22Rv1 (cell line): ENCODE measurements around the gene CS.

Source experiments
- H3K27ac ChIP-seq: fragments of 450-650 bp; 2 replicates; pipeline ENCODE4 v1.5.1; 2017
- CTCF ChIP-seq: fragments of 450-650 bp; IDR thresholded peaks from 2 replicates; pipeline ENCODE4 v1.5.1; 2017; ENCODE audit warnings: mild to moderate bottlenecking
- ZFX ChIP-seq: fragments of 450-650 bp; IDR thresholded peaks from 2 replicates; pipeline ENCODE4 v1.6.1; 2017; ENCODE audit warnings: antibody characterized with exemption, borderline replicate concordance

The CS gene

GRCh38 chr12:56255671-56256070 lies 44.5 kb downstream of the CS start:
- no peak overlapping the region for H3K27ac ChIP-seq
- no peak for TF ChIP-seq ZFX
- no peak for TF ChIP-seq CTCF

- no peak overlapping the region for H3K27ac ChIP-seq
- TF ChIP-seq ZFX = no peak
- TF ChIP-seq CTCF = no peak
Measured at GRCh38 chr12:56253091-56253490, 47.0 kb downstream of the CS start.

DNA sequence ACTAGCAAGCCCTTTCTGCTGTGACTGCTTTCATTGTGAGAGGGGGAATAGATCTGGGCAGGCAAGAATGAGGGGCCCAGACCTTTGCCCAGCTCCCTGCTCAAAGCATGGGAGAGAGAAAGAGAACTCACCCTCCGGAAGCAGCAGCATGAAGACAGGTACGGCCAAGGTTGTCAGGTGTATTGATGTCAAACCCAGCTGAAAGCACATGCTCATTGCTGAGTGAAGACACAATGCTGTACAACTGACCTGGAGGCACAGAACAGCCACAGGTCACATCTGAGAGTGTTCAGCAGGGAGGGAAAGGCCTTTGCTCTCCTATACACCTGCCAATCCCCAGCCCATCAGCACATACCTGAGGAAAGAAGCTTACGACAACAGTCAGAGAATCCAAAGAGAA lies 47.5 kb downstream of the CS start:
- TF ChIP-seq ZFX (no peak), CTCF (no peak)
- 0 out of 2 replicates have a peak overlapping the region, but pooled peaks have one; percentile 12 for H3K27ac ChIP-seq

- TF ChIP-seq CTCF (no peak), ZFX (no peak)
Measured at GRCh38 chr12:56248711-56249110, 51.4 kb downstream of the CS start.

DNA sequence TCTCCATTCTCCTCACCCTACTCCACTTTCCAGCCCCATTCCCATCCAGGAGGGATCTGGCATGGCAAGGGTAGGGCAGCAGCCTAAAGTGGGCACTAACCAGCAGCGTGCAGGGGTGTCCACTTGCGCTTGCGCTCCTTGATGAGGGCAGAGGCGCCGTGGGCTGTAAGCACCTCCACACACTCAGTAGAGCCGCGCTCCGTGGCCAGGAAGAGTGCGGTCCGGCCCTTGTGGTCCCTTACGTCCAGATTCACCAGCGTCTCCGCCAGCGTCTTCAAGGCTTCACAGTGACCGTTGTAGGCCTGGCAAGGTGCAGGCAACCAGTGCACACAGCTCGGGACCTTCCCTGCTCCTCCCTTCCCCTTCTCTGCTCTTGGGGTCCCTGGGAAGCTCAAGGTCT lies 52.2 kb downstream of the CS start:
- no peak overlapping the region for H3K27ac ChIP-seq

More at GRCh38 chr12:56248711-56249110, 51.4 kb downstream of the CS start:
- no peak overlapping the region for H3K27ac ChIP-seq

GRCh38 chr12:56244494-56244893 lies 55.6 kb downstream of the CS start:
- no peak for TF ChIP-seq ZFX
- TF ChIP-seq CTCF = no peak
- no peak overlapping the region for H3K27ac ChIP-seq

More for the DNA sequence above, 52.2 kb downstream of the CS start:
- TF ChIP-seq ZFX (no peak), CTCF (no peak)

DNA sequence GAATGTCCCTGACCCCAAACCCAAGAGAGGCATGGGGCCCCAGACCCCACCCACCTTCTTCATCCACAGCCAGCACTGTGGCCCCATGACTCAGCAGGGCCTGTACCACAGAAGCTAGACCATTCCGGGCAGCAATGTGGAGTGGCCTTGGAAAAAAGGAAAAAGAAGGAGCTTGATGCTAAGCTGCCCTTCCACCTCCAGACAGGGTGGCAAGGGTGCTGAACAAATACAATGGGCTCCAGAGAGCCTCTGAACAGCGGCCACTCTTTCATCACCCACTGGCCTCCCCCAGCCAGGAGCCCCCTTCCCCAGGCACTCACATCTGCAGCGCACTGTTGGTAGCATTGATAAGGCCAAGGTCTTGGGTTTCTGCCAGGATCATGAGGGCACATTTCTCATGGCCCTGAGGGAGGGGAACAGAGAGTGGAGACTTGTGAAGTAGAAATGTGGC lies 56.4 kb downstream of the CS start:
- TF ChIP-seq ZFX = no peak
- no peak overlapping the region; the same call in 1 of the 2 replicates for H3K27ac ChIP-seq

DNA sequence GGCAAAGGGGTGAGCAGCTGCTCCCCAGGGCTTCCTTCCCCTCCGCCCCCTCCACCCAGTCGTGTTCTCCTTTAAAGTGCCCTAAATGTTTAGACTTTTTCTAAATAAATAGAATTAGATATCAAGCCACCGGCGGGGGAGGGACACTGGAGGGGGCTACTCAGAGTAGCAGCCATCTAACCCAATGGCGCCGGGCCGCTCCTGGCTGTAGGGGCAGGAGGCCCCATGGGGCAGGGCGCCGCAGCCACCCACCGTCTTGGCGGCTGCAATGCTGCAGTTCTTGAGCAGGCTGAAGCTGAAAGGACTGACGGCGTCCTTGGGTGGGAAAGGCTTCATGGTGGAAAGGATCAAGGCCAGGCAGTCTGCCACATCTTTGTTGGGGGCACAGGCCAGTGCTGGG lies 57.1 kb downstream of the CS start:
- no peak overlapping the region; the same call in 1 of the 2 replicates for H3K27ac ChIP-seq
- TF ChIP-seq ZFX (no peak), CTCF (no peak)
